HG02610 (cell line): ENCODE results near the gene FNDC11.

ENCODE experiments used
- ATAC-seq: cut with Tn5 transposase; IDR thresholded peaks from one replicate; pipeline ENCODE4 v1.9.1; 2021; ENCODE audit warnings: mild to moderate bottlenecking, moderate library complexity; ENCODE audit not compliant: unreplicated experiment

Gene FNDC11

GRCh38 chr20:63525185-63525584 lies 28.8 kb upstream of the FNDC11 start:
- no peak for ATAC-seq

- no peak for ATAC-seq
Observed at GRCh38 chr20:63525971-63526370, 28.0 kb upstream of the FNDC11 start.

GRCh38 chr20:63527184-63527583 lies 26.8 kb upstream of the FNDC11 start:
- no peak for ATAC-seq

GRCh38 chr20:63529180-63529860 lies 24.6 kb upstream of the FNDC11 start:
- ATAC-seq, result no peak

GRCh38 chr20:63529861-63530787 lies 23.8 kb upstream of the FNDC11 start:
- no peak for ATAC-seq

GRCh38 chr20:63530788-63531160 lies 23.2 kb upstream of the FNDC11 start:
- no peak for ATAC-seq

GRCh38 chr20:63531686-63532448 lies 22.1 kb upstream of the FNDC11 start:
- ATAC-seq, result no peak

GRCh38 chr20:63532449-63532971 lies 21.4 kb upstream of the FNDC11 start:
- ATAC-seq, result no peak

- no peak for ATAC-seq
Observed at GRCh38 chr20:63533388-63533787, 20.6 kb upstream of the FNDC11 start.

GRCh38 chr20:63533871-63534393 lies 20.0 kb upstream of the FNDC11 start:
- no peak for ATAC-seq

- no peak for ATAC-seq
Observed at GRCh38 chr20:63534427-63534830, 19.5 kb upstream of the FNDC11 start.

GRCh38 chr20:63534831-63535651 lies 18.9 kb upstream of the FNDC11 start:
- no peak for ATAC-seq

- no peak for ATAC-seq
Observed at GRCh38 chr20:63536241-63536977, 17.6 kb upstream of the FNDC11 start.

GRCh38 chr20:63536997-63537524 lies 16.9 kb upstream of the FNDC11 start, which contains the start of gene PTK6:
PTK6 (minus strand) TSS chr20:63537376; CDS start chr20:63537314, 62 bp downstream.
- peak; percentile 1 for ATAC-seq

- peak; percentile 81 for ATAC-seq
Observed at GRCh38 chr20:63537525-63538203, 16.3 kb upstream of the FNDC11 start.

- ATAC-seq, result no peak
Observed at GRCh38 chr20:63538204-63539091, 15.5 kb upstream of the FNDC11 start.

- ATAC-seq, result no peak
Observed at GRCh38 chr20:63539092-63539430, 14.9 kb upstream of the FNDC11 start.
